Effector memory CD8-positive, alpha-beta T cell (primary cell): ENCODE data around the gene THSD4.

Experiments used
- ATAC-seq: fragments of 150-1000 bp; cut with Tn5 transposase; replicated peaks from 2 replicates; pipeline ENCODE4 v1.10.0; 2021; ENCODE audit warnings: mild to moderate bottlenecking, moderate library complexity
- DNase-seq, 3 experiments: peaks; one replicate each; pipeline ENCODE4 v3.0.0; 2021
- H3K27ac Mint-ChIP-seq, 2 donors: one replicate each; pipeline ENCODE4 v1.8.0; 2022; ENCODE audit warnings: mild to moderate bottlenecking in 2 of 2, mixed read lengths in 2 of 2, moderate library complexity in 2 of 2
- H3K27me3 Mint-ChIP-seq, 2 donors: one replicate each; pipeline ENCODE4 v1.8.0; 2022; ENCODE audit warnings: mixed read lengths in 2 of 2
- H3K36me3 Mint-ChIP-seq: one replicate; pipeline ENCODE4 v1.8.0; 2022; ENCODE audit warnings: mild to moderate bottlenecking, moderate library complexity, mixed read lengths; ENCODE audit not compliant: insufficient read depth
- H3K4me1 Mint-ChIP-seq, 2 donors: one replicate each; pipeline ENCODE4 v1.8.0; 2022; ENCODE audit warnings: low read depth in 2 of 2, mixed read lengths in 2 of 2
- H3K4me3 Mint-ChIP-seq, 2 donors: one replicate each; pipeline ENCODE4 v1.8.0; 2022; ENCODE audit warnings: mild to moderate bottlenecking in 2 of 2, mixed read lengths in 2 of 2, moderate library complexity in 2 of 2
- H3K9me3 Mint-ChIP-seq, 2 donors: one replicate each; pipeline ENCODE4 v1.8.0; 2022; ENCODE audit warnings: mixed read lengths in 2 of 2

The THSD4 gene

GRCh38 chr15:71451130-71451529, 335.9 kb downstream of the THSD4 start:
- no peaks in the 10 kb centered on the region for H3K36me3 Mint-ChIP-seq
- H3K27me3 Mint-ChIP-seq: peaks cover 12 to 39% of the 10 kb centered on the region in 2 donors
- no peak overlapping the region for H3K4me3 Mint-ChIP-seq
- DNase-seq (no peak), ATAC-seq (no peak)
- H3K27ac Mint-ChIP-seq: no peak overlapping the region
- H3K4me1 Mint-ChIP-seq: no peaks in the 10 kb centered on the region
- no peaks in the 10 kb centered on the region for H3K9me3 Mint-ChIP-seq

DNA sequence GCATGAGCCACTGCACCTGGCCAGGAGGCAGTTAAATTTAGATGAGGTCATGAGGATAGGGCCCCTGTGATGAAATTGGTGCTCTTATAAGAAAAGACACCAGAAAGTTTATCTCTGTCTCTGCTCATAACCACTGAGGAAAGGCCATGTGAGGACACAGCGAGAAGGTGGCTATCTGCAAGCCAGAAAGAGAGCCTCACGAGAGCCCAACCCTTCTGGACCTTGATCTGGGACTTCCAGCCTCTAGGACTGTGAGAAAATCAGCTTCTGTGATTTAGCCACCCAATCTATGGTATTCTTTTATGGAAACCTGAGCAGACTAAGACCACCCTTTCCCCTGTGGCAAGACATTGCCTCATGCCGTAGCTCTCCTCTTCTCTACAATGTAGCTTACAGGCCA, 337.6 kb downstream of the THSD4 start:
- DNase-seq (no peak), ATAC-seq (no peak)
- H3K27ac Mint-ChIP-seq: no peak overlapping the region

GRCh38 chr15:71454462-71454996, 339.3 kb downstream of the THSD4 start:
- no peak overlapping the region for H3K4me3 Mint-ChIP-seq
- H3K4me1 Mint-ChIP-seq: no peaks in the 10 kb centered on the region
- DNase-seq (no peak), ATAC-seq (no peak)
- H3K9me3 Mint-ChIP-seq: no peaks in the 10 kb centered on the region
- H3K27ac Mint-ChIP-seq: no peak overlapping the region
- H3K36me3 Mint-ChIP-seq: no peaks in the 10 kb centered on the region
- peaks cover 24 to 49% of the 10 kb centered on the region in 2 donors for H3K27me3 Mint-ChIP-seq

More for the DNA sequence above, 337.6 kb downstream of the THSD4 start:
- H3K4me3 Mint-ChIP-seq: no peak overlapping the region
- H3K9me3 Mint-ChIP-seq: no peaks in the 10 kb centered on the region
- no peaks in the 10 kb centered on the region for H3K36me3 Mint-ChIP-seq
- no peaks in the 10 kb centered on the region for H3K4me1 Mint-ChIP-seq
- H3K27me3 Mint-ChIP-seq: peaks cover 18 to 48% of the 10 kb centered on the region in 2 donors

- Mint-ChIP-seq H3K4me1 (no peaks in the 10 kb centered on the region), H3K36me3 (no peaks in the 10 kb centered on the region), H3K27ac (no peak overlapping the region), H3K9me3 (no peaks in the 10 kb centered on the region), H3K4me3 (no peak overlapping the region), H3K27me3 (peaks cover 24 to 49% of the 10 kb centered on the region in 2 donors)
- ATAC-seq (no peak), DNase-seq (no peak)
Observed at GRCh38 chr15:71455107-71455506, 339.8 kb downstream of the THSD4 start.

DNA sequence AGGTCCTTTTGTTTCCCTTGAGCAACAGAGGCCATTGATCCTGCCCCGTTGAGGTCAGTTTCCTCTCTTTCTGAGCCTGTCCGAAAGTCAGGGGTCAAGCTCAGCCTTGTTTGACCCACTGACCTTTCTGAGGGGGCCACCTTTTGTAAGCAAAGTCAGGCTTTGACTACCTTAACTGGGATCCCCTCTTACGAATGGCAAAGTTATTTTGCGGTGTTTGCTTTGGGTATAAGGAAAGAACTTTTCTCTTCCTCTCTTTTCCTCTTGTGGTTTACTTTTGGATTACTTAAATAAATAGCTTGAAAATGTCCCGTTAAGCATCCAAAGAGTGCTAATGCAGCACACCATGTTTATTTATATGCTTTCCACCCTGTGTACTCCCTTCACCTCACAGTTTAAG, 340.6 kb downstream of the THSD4 start:
- ATAC-seq: no peak
- H3K4me3 Mint-ChIP-seq: no peak overlapping the region
- H3K27ac Mint-ChIP-seq: no peak overlapping the region
- DNase-seq: no peak
- H3K9me3 Mint-ChIP-seq: no peaks in the 10 kb centered on the region
- H3K27me3 Mint-ChIP-seq: peaks cover 24 to 45% of the 10 kb centered on the region in 2 donors
- H3K4me1 Mint-ChIP-seq: no peaks in the 10 kb centered on the region
- H3K36me3 Mint-ChIP-seq: no peaks in the 10 kb centered on the region

DNA sequence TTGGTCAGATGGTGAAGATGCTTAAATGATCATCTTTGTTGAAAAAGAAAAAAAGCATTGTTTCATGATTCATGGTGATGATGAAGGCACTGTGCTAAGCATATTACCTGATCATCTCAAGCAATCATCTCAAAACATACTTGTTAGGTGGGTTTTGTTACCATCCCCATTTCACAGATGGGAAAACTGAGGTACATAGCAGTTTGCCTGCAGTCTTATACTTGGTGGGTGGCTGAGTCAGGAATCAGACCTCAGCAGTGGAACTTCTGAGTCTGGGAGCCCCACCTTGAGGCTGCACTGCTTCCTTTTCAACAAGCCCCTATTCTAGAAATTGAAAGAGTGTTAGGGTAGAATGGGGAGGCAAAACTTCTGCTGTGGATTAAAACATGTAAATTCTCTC, 341.1 kb downstream of the THSD4 start:
- Mint-ChIP-seq H3K9me3 (no peaks in the 10 kb centered on the region), H3K4me3 (no peak overlapping the region), H3K4me1 (no peaks in the 10 kb centered on the region), H3K27me3 (peaks cover 24 to 40% of the 10 kb centered on the region in 2 donors), H3K36me3 (no peaks in the 10 kb centered on the region), H3K27ac (no peak overlapping the region)
- ATAC-seq (no peak), DNase-seq (no peak)

DNA sequence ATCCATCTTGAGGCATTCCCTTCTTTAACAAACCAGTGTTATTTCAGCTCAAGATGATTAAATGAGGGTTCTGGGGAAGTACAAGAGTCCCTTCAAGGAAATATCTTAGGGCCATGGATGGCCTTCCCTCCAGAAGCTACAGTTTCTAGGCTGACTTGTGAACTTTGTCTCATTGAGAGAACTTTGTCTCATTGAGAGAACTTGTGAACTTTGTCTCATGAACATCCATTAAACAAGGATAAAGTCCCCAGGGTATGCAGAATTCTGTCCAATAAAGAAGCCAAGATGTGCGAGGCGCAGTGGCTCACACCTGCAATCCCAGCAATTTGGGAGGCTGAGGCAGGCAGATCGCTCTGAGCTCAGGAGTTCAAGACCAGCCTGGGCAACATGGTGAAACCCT, 341.5 kb downstream of the THSD4 start:
- Mint-ChIP-seq H3K4me1 (no peaks in the 10 kb centered on the region), H3K4me3 (no peak overlapping the region), H3K27me3 (peaks cover 21 to 36% of the 10 kb centered on the region in 2 donors), H3K9me3 (no peaks in the 10 kb centered on the region), H3K36me3 (no peaks in the 10 kb centered on the region), H3K27ac (no peak overlapping the region)
- ATAC-seq: no peak
- DNase-seq: no peak

GRCh38 chr15:71458089-71458660, 342.9 kb downstream of the THSD4 start:
- Mint-ChIP-seq H3K27me3 (peaks cover 19 to 26% of the 10 kb centered on the region in 2 donors), H3K4me3 (no peak overlapping the region), H3K36me3 (no peaks in the 10 kb centered on the region), H3K9me3 (no peaks in the 10 kb centered on the region), H3K4me1 (no peaks in the 10 kb centered on the region), H3K27ac (no peak overlapping the region)
- DNase-seq: no peak
- ATAC-seq: no peak

DNA sequence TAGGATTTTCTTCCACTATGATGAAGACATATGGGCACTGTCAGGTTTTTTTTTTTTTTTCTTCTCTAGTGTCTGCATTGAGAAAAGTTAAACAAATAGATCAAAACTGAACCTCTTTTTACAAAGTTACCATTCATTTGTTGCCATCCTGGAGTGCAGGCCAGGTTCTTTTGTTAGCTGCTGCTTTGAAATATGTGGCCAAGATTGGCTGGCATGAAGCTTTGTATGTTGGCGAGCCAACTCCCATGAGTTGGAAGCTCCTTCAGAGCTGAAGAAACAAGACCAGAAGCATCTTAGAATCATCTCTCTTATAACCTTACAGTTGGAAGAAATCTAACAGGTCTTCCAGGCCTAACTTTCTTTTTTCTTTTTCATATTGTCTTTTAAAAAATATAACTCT, 346.5 kb downstream of the THSD4 start:
- H3K27me3 Mint-ChIP-seq: peaks cover 19 to 38% of the 10 kb centered on the region in 2 donors
- no peaks in the 10 kb centered on the region for H3K9me3 Mint-ChIP-seq
- no peak overlapping the region for H3K27ac Mint-ChIP-seq
- H3K4me3 Mint-ChIP-seq: no peak overlapping the region
- no peaks in the 10 kb centered on the region for H3K36me3 Mint-ChIP-seq
- ATAC-seq (no peak), DNase-seq (no peak)
- H3K4me1 Mint-ChIP-seq: no peaks in the 10 kb centered on the region

DNA sequence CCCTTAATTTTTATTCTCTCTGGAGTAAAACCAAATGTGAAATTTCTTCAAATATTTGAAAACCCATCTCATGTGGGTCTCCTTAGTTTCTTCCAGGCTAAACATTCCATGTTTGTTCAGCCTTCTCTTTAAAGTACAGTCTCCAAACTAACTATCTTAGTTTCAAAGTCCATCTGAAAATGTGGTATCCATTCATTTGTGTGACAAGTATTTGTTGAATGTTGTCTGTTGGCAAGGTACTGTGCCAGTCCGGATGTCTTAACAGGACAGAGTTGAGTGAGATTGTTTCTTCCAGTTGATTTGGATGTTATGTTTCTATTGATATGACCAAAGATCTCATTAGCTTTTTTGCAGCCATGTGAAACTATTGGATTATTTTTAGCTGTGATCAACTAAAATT, 347.4 kb downstream of the THSD4 start:
- no peaks in the 10 kb centered on the region for H3K36me3 Mint-ChIP-seq
- DNase-seq: no peak
- ATAC-seq: no peak
- no peak overlapping the region for H3K27ac Mint-ChIP-seq
- H3K27me3 Mint-ChIP-seq: peaks cover 22 to 35% of the 10 kb centered on the region in 2 donors
- H3K4me3 Mint-ChIP-seq: no peak overlapping the region
- H3K9me3 Mint-ChIP-seq: no peaks in the 10 kb centered on the region
- no peaks in the 10 kb centered on the region for H3K4me1 Mint-ChIP-seq

- Mint-ChIP-seq H3K27me3 (peaks cover 24 to 36% of the 10 kb centered on the region in 2 donors), H3K27ac (no peak overlapping the region), H3K9me3 (no peaks in the 10 kb centered on the region), H3K4me3 (no peak overlapping the region), H3K36me3 (no peaks in the 10 kb centered on the region), H3K4me1 (no peaks in the 10 kb centered on the region)
- no peak for DNase-seq
- no peak for ATAC-seq
Observed at GRCh38 chr15:71463156-71463665, 347.9 kb downstream of the THSD4 start.

GRCh38 chr15:71465131-71465955, 350.1 kb downstream of the THSD4 start:
- no peaks in the 10 kb centered on the region for H3K4me1 Mint-ChIP-seq
- no peak overlapping the region for H3K4me3 Mint-ChIP-seq
- DNase-seq: no peak
- no peaks in the 10 kb centered on the region for H3K9me3 Mint-ChIP-seq
- H3K27ac Mint-ChIP-seq: no peak overlapping the region
- H3K36me3 Mint-ChIP-seq: no peaks in the 10 kb centered on the region
- ATAC-seq: no peak
- peaks cover 27 to 32% of the 10 kb centered on the region in 2 donors for H3K27me3 Mint-ChIP-seq

- Mint-ChIP-seq H3K9me3 (no peaks in the 10 kb centered on the region), H3K4me3 (no peak overlapping the region), H3K27me3 (peaks cover 27 to 33% of the 10 kb centered on the region in 2 donors), H3K4me1 (peaks cover 0 to 2% of the 10 kb centered on the region in 2 donors), H3K27ac (no peak overlapping the region), H3K36me3 (no peaks in the 10 kb centered on the region)
- ATAC-seq (no peak), DNase-seq (no peak)
Observed at GRCh38 chr15:71468715-71469114, 353.4 kb downstream of the THSD4 start.

GRCh38 chr15:71469413-71469812, 354.1 kb downstream of the THSD4 start:
- DNase-seq (no peak), ATAC-seq (no peak)
- H3K27me3 Mint-ChIP-seq: peaks cover 21 to 36% of the 10 kb centered on the region in 2 donors
- no peak overlapping the region for H3K27ac Mint-ChIP-seq
- H3K4me3 Mint-ChIP-seq: no peak overlapping the region
- H3K4me1 Mint-ChIP-seq: peaks cover 0 to 2% of the 10 kb centered on the region in 2 donors
- H3K9me3 Mint-ChIP-seq: no peaks in the 10 kb centered on the region
- H3K36me3 Mint-ChIP-seq: no peaks in the 10 kb centered on the region
